Stomach smooth muscle (tissue), 2 donors: ENCODE data around the gene LSP1.

Source experiments
- H3K27ac ChIP-seq: one replicate; pipeline ENCODE4 v1.7.0; 2013; ENCODE audit warnings: mild to moderate bottlenecking, low read length, inconsistent platforms
- H3K27me3 ChIP-seq, 2 donors: one replicate each; pipeline ENCODE4 v1.7.0; 2013; ENCODE audit warnings: low read length in 2 of 2; ENCODE audit not compliant: insufficient read depth in 2 of 2, control insufficient read depth in 1 of 2
- H3K36me3 ChIP-seq, 2 donors: one replicate each; pipeline ENCODE4 v1.7.0; 2013; ENCODE audit warnings: low read length in 2 of 2; ENCODE audit not compliant: control insufficient read depth in 2 of 2, insufficient read depth in 2 of 2
- H3K4me1 ChIP-seq: one replicate; pipeline ENCODE4 v1.7.0; 2013; ENCODE audit warnings: low read length; ENCODE audit not compliant: control insufficient read depth, insufficient read depth
- H3K4me3 ChIP-seq, 2 donors: one replicate each; pipeline ENCODE4 v1.7.0; 2013; ENCODE audit warnings: low read length in 2 of 2
- H3K9ac ChIP-seq, 2 donors: one replicate each; pipeline ENCODE4 v1.7.0; 2013; ENCODE audit warnings: low read length in 2 of 2, mild to moderate bottlenecking in 1 of 2
- H3K9me3 ChIP-seq, 2 donors: one replicate each; pipeline ENCODE4 v1.7.0; 2013; ENCODE audit warnings: low read length in 2 of 2; ENCODE audit not compliant: control insufficient read depth in 2 of 2
- donor health status: healthy.
- donor health status: Pancreatic carcinoma.

Gene LSP1

GRCh38 chr11:1831338-1832210, 21.3 kb upstream of the LSP1 start:
- peaks cover 15% of the 10 kb centered on the region for H3K4me1 ChIP-seq
- no peaks in the 10 kb centered on the region for H3K36me3 ChIP-seq
- H3K4me3 ChIP-seq, result no peak overlapping the region
- no peaks in the 10 kb centered on the region for H3K9me3 ChIP-seq
- H3K27ac ChIP-seq, result no peak overlapping the region
- peaks cover 2 to 15% of the 10 kb centered on the region in 2 donors for H3K27me3 ChIP-seq
- H3K9ac ChIP-seq, result no peak overlapping the region

GRCh38 chr11:1832211-1832919, 20.5 kb upstream of the LSP1 start:
- Histone ChIP-seq H3K27me3 (peaks cover 2 to 15% of the 10 kb centered on the region in 2 donors), H3K9ac (peak overlapping the region in 1 of 2 donors; percentile 22), H3K4me3 (peak overlapping the region in 1 of 2 donors; percentile 22), H3K9me3 (no peaks in the 10 kb centered on the region), H3K27ac (no peak overlapping the region), H3K36me3 (no peaks in the 10 kb centered on the region), H3K4me1 (peaks cover 8% of the 10 kb centered on the region)

GRCh38 chr11:1832920-1833295, 20.0 kb upstream of the LSP1 start:
- H3K9ac ChIP-seq, result no peak overlapping the region

GRCh38 chr11:1834062-1834610, 18.7 kb upstream of the LSP1 start:
- Histone ChIP-seq H3K4me1 (peaks cover 7% of the 10 kb centered on the region), H3K9ac (no peak overlapping the region), H3K36me3 (no peaks in the 10 kb centered on the region), H3K27ac (no peak overlapping the region), H3K27me3 (peaks cover under 1 to 15% of the 10 kb centered on the region in 2 donors), H3K9me3 (no peaks in the 10 kb centered on the region), H3K4me3 (no peak overlapping the region)

More at GRCh38 chr11:1832920-1833295, 20.0 kb upstream of the LSP1 start:
- no peaks in the 10 kb centered on the region for H3K9me3 ChIP-seq
- H3K27me3 ChIP-seq, result peaks cover 2 to 15% of the 10 kb centered on the region in 2 donors
- H3K27ac ChIP-seq, result no peak overlapping the region
- H3K4me1 ChIP-seq, result peaks cover 3% of the 10 kb centered on the region
- H3K36me3 ChIP-seq, result no peaks in the 10 kb centered on the region
- H3K4me3 ChIP-seq, result no peak overlapping the region

- no peak within 1 kb of the TSS for H3K27ac ChIP-seq
- no peaks in the 10 kb centered on the region for H3K36me3 ChIP-seq
- peaks cover 7% of the 10 kb centered on the region for H3K4me1 ChIP-seq
- H3K9ac ChIP-seq, result no peak within 1 kb of the TSS
- H3K9me3 ChIP-seq, result no peaks in the 10 kb centered on the region
- H3K4me3 ChIP-seq, result no peak within 1 kb of the TSS
- peaks cover 0 to 12% of the 10 kb centered on the region in 2 donors for H3K27me3 ChIP-seq
These were observed 17.9 kb upstream of the LSP1 start, which contains the start of gene SYT8 for GRCh38 chr11:1834779-1835670. TSS of gene SYT8 (plus strand) at chr11:1834990. CDS start at chr11:1835106, 116 bp downstream.

- Histone ChIP-seq H3K9me3 (no peaks in the 10 kb centered on the region), H3K27me3 (peaks cover 0 to 9% of the 10 kb centered on the region in 2 donors), H3K36me3 (no peaks in the 10 kb centered on the region), H3K4me3 (no peak overlapping the region), H3K4me1 (peaks cover 7% of the 10 kb centered on the region), H3K9ac (no peak overlapping the region), H3K27ac (no peak overlapping the region)
These were observed 17.2 kb upstream of the LSP1 start for GRCh38 chr11:1835671-1836010.

GRCh38 chr11:1836011-1836945, 16.6 kb upstream of the LSP1 start:
- Histone ChIP-seq H3K27me3 (peaks cover 0 to 6% of the 10 kb centered on the region in 2 donors), H3K27ac (no peak overlapping the region), H3K9ac (no peak overlapping the region), H3K36me3 (no peaks in the 10 kb centered on the region), H3K9me3 (no peaks in the 10 kb centered on the region), H3K4me1 (peaks cover 7% of the 10 kb centered on the region), H3K4me3 (no peak overlapping the region)

GRCh38 chr11:1837171-1838076, 15.5 kb upstream of the LSP1 start:
- Histone ChIP-seq H3K9ac (no peak overlapping the region), H3K27ac (no peak overlapping the region), H3K27me3 (peaks cover 0 to 6% of the 10 kb centered on the region in 2 donors), H3K36me3 (no peaks in the 10 kb centered on the region), H3K4me3 (no peak overlapping the region), H3K9me3 (no peaks in the 10 kb centered on the region), H3K4me1 (peaks cover 7% of the 10 kb centered on the region)

GRCh38 chr11:1838077-1838425, 14.8 kb upstream of the LSP1 start:
- peaks cover 3% of the 10 kb centered on the region for H3K4me1 ChIP-seq
- H3K27ac ChIP-seq, result no peak overlapping the region
- peaks cover 0 to under 1% of the 10 kb centered on the region in 2 donors for H3K27me3 ChIP-seq
- H3K4me3 ChIP-seq, result no peak overlapping the region
- H3K36me3 ChIP-seq, result no peaks in the 10 kb centered on the region
- H3K9ac ChIP-seq, result no peak overlapping the region
- H3K9me3 ChIP-seq, result no peaks in the 10 kb centered on the region
